ENCODE measurements around the gene HYI.

HYI gene

GRCh38 chr1:43434256-43434655 is 19.5 kb downstream of the HYI start:
- H3K4me3 ChIP-seq, result no peak overlapping the region
- H3K27ac ChIP-seq, result no peak overlapping the region
- TF ChIP-seq, protein P1, sequence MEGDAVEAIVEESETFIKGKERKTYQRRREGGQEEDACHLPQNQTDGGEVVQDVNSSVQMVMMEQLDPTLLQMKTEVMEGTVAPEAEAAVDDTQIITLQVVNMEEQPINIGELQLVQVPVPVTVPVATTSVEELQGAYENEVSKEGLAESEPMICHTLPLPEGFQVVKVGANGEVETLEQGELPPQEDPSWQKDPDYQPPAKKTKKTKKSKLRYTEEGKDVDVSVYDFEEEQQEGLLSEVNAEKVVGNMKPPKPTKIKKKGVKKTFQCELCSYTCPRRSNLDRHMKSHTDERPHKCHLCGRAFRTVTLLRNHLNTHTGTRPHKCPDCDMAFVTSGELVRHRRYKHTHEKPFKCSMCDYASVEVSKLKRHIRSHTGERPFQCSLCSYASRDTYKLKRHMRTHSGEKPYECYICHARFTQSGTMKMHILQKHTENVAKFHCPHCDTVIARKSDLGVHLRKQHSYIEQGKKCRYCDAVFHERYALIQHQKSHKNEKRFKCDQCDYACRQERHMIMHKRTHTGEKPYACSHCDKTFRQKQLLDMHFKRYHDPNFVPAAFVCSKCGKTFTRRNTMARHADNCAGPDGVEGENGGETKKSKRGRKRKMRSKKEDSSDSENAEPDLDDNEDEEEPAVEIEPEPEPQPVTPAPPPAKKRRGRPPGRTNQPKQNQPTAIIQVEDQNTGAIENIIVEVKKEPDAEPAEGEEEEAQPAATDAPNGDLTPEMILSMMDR (IDR thresholded peaks at IDR 0.05), result no peak
- peak; percentile 49 for DNase-seq (ENCODE audit: low spot score)

DNA sequence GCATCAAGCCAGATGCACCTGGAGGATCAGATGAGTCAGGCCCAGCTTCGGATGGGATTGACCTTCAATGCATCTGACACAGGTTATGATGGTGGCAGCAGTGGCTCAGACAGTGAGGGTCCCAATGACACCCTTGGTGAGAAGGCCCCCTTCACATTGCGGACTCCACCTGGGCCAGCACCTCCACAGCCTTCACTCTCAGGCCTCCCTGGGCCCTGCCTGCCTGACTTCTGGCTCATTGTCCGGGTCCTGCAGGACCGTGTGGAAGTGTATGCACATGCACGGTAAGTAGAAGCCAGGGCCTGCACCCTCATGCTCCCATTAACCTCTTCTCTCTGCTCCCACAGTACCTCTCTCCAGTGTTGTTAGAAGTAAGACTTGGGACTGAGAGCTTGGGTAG is 20.8 kb downstream of the HYI start:
- no peak overlapping the region for H3K4me3 ChIP-seq
- H3K27ac ChIP-seq, result no peak overlapping the region
- TF ChIP-seq, protein P1 (IDR thresholded peaks at IDR 0.05), result no peak
- DNase-seq (ENCODE audit: low spot score), result no peak

DNA sequence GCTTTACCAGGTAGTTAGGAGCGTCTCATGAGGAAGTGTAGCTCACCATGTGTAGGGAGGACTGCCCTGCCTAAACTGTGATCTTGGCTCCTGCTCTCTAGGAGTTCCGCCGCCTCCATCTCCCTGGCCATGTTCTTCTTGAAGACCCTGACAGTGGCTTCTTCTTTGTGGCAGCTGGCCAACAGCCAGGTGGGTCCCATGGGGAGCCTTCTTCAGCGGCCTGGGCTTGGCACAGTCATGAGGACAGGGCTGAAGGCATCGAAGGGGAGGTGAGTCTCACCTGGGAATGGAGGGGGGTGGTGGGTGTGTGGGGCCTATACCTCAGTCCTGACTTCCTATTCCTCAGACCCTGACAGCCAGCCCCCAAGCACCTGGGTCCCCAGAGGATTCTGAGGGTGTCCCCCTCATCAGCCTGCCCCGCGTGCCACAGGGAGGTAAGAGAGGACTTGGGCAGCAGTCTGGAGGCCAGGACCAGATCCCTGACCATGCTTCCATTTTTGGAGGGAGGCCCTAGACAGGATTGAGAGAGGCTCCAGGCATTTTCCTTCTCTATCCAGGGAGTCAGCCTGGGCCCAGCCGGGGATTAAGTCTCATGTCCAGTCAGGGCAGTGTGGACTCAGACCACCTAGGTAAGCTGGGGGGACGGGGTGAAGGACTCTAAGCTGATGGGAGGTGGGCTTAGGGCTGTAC is 21.4 kb downstream of the HYI start:
- TF ChIP-seq, protein P1 (IDR thresholded peaks at IDR 0.05), result no peak
- Histone ChIP-seq H3K4me3 (no peak overlapping the region), H3K27ac (no peak overlapping the region)
- no peak for DNase-seq (ENCODE audit: low spot score)

- H3K27ac ChIP-seq, result no peak overlapping the region
- H3K4me3 ChIP-seq, result no peak overlapping the region
- no peak for DNase-seq (ENCODE audit: low spot score)
- TF ChIP-seq, protein P1 (IDR thresholded peaks at IDR 0.05), result no peak
Observed at GRCh38 chr1:43431676-43432075, 22.1 kb downstream of the HYI start.

DNA sequence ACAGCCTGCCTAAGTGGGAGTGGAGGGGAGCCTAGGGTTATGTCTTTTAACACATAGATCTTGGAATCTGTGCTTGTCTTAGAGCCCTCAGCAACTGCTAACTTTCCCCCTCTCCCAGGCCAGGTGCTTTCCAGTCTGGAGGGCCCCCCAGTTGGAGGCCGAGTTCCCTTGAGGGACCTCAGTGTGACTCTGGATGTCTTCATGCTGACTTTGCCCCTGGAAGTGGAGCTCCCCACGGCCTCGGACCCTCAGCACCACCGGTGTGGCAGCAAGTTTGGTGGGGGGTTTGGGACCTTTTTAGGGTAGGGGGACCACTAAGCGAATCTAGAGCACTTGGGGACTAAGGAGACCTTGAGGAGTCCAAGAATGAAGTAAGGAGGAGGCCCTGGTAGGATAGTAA is 22.9 kb downstream of the HYI start:
- TF ChIP-seq, protein P1 (IDR thresholded peaks at IDR 0.05), result no peak
- Histone ChIP-seq H3K27ac (no peak overlapping the region), H3K4me3 (no peak overlapping the region)
- DNase-seq (ENCODE audit: low spot score), result no peak

DNA sequence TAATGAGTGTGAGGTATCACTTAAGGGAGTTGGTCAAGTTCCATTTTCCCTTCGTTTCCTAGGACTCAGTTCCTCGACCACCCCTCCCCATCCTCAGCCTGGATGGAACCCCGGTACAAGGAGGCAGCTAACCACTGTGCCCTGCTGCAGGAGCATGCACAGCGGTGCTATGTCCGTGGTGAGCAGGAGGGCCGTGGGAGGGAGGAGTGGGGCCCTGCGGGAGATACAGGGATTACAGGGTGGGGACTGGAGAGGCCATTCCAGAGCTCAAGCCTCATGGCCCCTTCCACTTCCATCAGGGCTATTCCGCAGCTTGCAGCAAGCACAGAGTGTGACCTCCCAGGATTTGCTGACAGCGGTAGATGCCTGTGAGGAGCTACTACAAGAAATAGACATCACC is 25.8 kb downstream of the HYI start:
- H3K4me3 ChIP-seq, result no peak overlapping the region
- no peak overlapping the region for H3K27ac ChIP-seq
- DNase-seq (ENCODE audit: low spot score), result no peak
- TF ChIP-seq, protein P1 (IDR thresholded peaks at IDR 0.05), result no peak

DNA sequence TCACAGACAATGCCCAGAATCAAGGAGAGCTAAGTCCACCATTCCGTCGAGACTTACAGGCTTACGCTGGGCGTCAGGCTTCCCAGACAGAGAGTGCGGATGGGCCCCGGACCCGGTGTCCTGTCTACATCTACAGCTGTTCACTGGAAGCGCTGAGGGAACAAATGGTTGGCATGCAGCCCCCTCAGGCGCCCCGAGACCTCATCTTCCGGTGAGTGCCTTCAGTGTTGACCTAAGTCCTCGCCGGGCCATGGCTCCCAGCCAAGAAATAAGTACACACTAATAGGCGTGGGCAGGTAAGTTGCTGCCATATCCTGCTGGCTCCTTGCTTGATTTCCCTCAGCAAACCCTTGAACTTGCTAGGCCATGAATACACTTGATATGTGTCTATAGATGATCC is 26.2 kb downstream of the HYI start:
- DNase-seq (ENCODE audit: low spot score), result no peak
- TF ChIP-seq, protein P1 (IDR thresholded peaks at IDR 0.05), result no peak
- no peak overlapping the region for H3K4me3 ChIP-seq
- H3K27ac ChIP-seq, result no peak overlapping the region
